Hepatocyte (in vitro differentiated cells): Measurements from ENCODE around the gene PLXNB2. TPM values are rescaled to one million over a fixed set of nuclear protein-coding genes. Genes with fewer than 3 reads are reported as not detected.

ENCODE experiments used
- DNase-seq: peaks from one replicate; pipeline ENCODE4 v3.0.0-alpha.2; 2016; ENCODE audit warnings: low spot score
- H2AFZ ChIP-seq: fragments of 200-600 bp; sonication (generic); 2 replicates; pipeline ENCODE4 v1.6.0; 2016; ENCODE audit warnings: antibody characterized with exemption, mild to moderate bottlenecking
- H3K27ac ChIP-seq: fragments of 200-600 bp; sonication (generic); 2 replicates; pipeline ENCODE4 v1.5.1; 2016; ENCODE audit warnings: mild to moderate bottlenecking
- H3K27me3 ChIP-seq: fragments of 200-600 bp; sonication (generic); 2 replicates; pipeline ENCODE4 v1.6.1; 2016
- H3K36me3 ChIP-seq: fragments of 200-600 bp; sonication (generic); replicated peaks from 2 replicates; pipeline ENCODE4 v1.5.1; 2016; ENCODE audit warnings: low read depth; ENCODE audit not compliant: insufficient read depth
- H3K4me1 ChIP-seq: fragments of 200-600 bp; sonication (generic); 2 replicates; pipeline ENCODE4 v1.5.1; 2016; ENCODE audit warnings: mild to moderate bottlenecking, moderate library complexity; ENCODE audit not compliant: insufficient read depth
- H3K4me2 ChIP-seq: fragments of 200-600 bp; sonication (generic); 2 replicates; pipeline ENCODE4 v1.6.0; 2016
- H3K4me3 ChIP-seq: fragments of 200-600 bp; sonication (generic); 2 replicates; pipeline ENCODE4 v1.5.1; 2016; ENCODE audit warnings: mild to moderate bottlenecking
- H3K79me2 ChIP-seq: fragments of 200-600 bp; sonication (generic); 2 replicates; pipeline ENCODE4 v1.6.0; 2017; ENCODE audit warnings: mild to moderate bottlenecking
- H3K9me2 ChIP-seq: fragments of 200-600 bp; sonication (generic); replicated peaks from 2 replicates; pipeline ENCODE4 v1.6.0; 2017; ENCODE audit warnings: mild to moderate bottlenecking; ENCODE audit not compliant: insufficient read depth
- H3K9me3 ChIP-seq: fragments of 200-600 bp; sonication (generic); 2 replicates; pipeline ENCODE4 v1.5.1; 2016; ENCODE audit warnings: low read depth, mild to moderate bottlenecking
- H4K20me1 ChIP-seq: fragments of 200-600 bp; sonication (generic); 2 replicates; pipeline ENCODE4 v1.6.0; 2016; ENCODE audit warnings: mild to moderate bottlenecking; ENCODE audit not compliant: insufficient read depth, poor library complexity, severe bottlenecking
- CTCF ChIP-seq: fragments of 200-600 bp; sonication (generic); IDR thresholded peaks from 2 replicates; pipeline ENCODE4 v1.5.1; 2016; ENCODE audit warnings: antibody characterized with exemption, mild to moderate bottlenecking; ENCODE audit not compliant: poor library complexity
- EZH2 ChIP-seq: fragments of 200-600 bp; sonication (generic); IDR thresholded peaks from 2 replicates; pipeline ENCODE4 v1.6.1; 2016; ENCODE audit warnings: antibody characterized with exemption, mild to moderate bottlenecking, borderline replicate concordance
- EZH2phosphoT487 ChIP-seq: fragments of 200-600 bp; sonication (generic); IDR thresholded peaks from one replicate; pipeline ENCODE4 v1.6.1; 2018; ENCODE audit warnings: antibody characterized with exemption, mild to moderate bottlenecking, low read depth, moderate library complexity; ENCODE audit not compliant: unreplicated experiment, severe bottlenecking
- WGBS: methylation state at CpG from one replicate; pipeline ENCODE4 v1.1.6; 2016; ENCODE audit warnings: low lambda C conversion rate; ENCODE audit errors: missing lambda C conversion rate; 5-methylcytosine and 5-hydroxymethylcytosine counted together
- polyA plus RNA-seq: library from polyadenylated mRNA; unstranded; fragments of >200 nt; fragmentation: Nextera tagmentation; extraction: Ambion mirVana; gene quantifications from 2 replicates; pipeline ENCODE4 v1.2.1, GENCODE V29; 2016
- total RNA-seq: library from RNA; depleted of rRNA; stranded (reverse); fragments of >200 nt; gene quantifications from 2 replicates; pipeline ENCODE4 v1.2.3, GENCODE V29; 2014

PLXNB2 gene
- total and polyA plus RNA-seq, 2 experiments from 2014 or later: 113 to 147 TPM

DNA sequence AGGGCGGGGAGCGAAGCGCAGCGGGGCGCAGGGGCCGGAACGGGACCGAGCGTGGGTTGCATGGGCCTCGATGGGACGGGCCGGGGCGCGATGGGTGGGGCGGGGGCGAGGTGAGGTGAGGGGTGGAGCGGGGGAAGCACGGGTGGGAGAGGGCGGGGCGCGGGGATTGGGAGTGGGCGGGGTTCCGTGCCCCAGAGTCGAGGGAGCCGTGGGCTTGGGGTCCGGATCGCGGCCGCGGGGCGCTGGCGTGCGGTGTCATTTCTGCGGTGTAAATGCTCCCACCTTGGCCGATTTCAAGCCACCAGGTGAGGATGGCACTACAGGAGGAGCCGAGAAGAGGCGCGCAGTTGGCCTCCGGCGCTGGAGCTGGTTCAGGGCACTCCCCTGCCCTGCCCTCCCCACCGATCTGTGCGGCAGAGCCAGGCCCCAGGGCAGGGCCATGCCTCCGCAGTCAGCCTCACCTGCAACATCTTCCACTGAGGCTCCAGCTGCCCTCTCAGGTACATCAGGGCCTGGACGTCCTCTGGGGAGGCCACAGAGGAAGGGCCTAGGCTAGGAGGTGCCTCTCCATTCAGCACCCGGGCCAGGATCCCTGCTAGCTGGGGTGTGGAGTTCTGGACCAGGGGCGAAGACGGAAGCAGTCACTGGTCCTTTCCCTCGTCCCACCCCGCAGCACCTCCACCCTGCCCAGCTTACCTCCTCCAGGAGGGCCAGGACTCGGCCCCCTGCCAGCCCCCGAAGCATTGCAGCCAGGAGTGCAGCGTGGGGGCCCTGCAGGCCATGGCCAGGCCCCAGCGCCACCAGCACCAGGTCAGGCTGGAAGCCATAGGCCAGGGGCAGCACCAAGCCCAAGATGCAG lies 62.0 kb downstream of the PLXNB2 start:
- H3K4me3 ChIP-seq: peak overlapping the region; percentile 56
- no peak for DNase-seq
- H3K27ac ChIP-seq: peak overlapping the region; percentile 98
- H4K20me1 ChIP-seq: peaks cover 15% of the 10 kb centered on the region
- H3K4me2 ChIP-seq: peak overlapping the region; percentile 95
- no peaks in the 10 kb centered on the region for H3K9me3 ChIP-seq
- TF ChIP-seq EZH2phosphoT487: no peak
- TF ChIP-seq CTCF: no peak
- TF ChIP-seq EZH2: no peak
- WGBS: 39% methylated on average over 22 of the region's 53 CpGs
- no peaks in the 10 kb centered on the region for H3K27me3 ChIP-seq
- peak overlapping the region; percentile 26 for H2AFZ ChIP-seq
- peaks cover 37% of the 10 kb centered on the region for H3K4me1 ChIP-seq
- no peaks in the 10 kb centered on the region for H3K9me2 ChIP-seq
- H3K36me3 ChIP-seq: no peaks in the 10 kb centered on the region
- peaks cover 73% of the 10 kb centered on the region for H3K79me2 ChIP-seq

DNA sequence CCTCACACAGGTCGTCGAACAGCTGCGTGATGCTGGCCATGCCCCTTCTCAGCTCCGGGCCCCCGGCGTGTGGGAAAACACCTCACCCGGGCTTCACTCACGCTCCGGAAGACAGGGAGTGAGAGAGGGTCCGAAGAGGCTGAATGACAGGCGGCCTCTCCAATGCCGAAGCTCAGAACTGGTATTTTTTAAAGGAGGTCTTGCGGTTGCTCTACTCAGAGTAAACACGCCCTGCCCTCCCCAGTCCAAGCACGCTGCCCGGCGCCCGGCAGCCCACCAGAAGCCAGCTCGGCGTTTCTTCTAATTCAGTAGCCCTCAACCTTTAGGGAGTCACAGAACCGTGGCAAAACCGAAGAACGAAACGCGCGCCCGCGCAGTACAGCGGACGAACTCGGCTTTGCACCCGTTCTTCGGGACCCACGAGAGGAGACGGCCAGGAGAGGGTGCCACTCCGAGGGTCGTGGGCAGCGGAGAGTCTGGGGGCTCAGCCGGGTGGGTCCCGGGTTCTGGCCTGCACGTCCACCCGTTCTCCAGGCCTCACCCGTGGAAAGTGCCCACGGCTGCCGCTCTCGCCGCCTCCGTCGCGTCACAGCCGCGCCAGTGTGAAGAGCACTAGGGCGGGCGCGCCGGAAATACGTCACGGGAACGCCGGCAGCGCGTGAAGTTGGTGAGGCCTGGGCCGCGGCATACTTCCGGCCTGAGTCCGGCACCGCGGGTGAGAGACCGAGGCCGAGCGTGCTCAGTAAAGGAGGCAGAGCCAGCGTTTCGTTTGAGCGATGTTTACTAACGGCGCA lies 62.8 kb downstream of the PLXNB2 start, which contains the start of gene TUBGCP6:
Gene TUBGCP6, minus strand, starts transcription at position 604 of the 794 bp plus-strand sequence. Its CDS starts 564 bp downstream, at position 40.
- WGBS: 1% methylated on average over 72 of the region's 76 CpGs
- Histone ChIP-seq H3K9me3 (no peaks in the 10 kb centered on the region), H3K27ac (peak within 1 kb of the TSS; percentile 98), H2AFZ (peak within 1 kb of the TSS; percentile 92), H3K27me3 (no peaks in the 10 kb centered on the region), H3K79me2 (peaks cover 75% of the 10 kb centered on the region), H3K4me2 (peak within 1 kb of the TSS; percentile 95), H3K36me3 (no peaks in the 10 kb centered on the region), H3K4me1 (peaks cover 29% of the 10 kb centered on the region), H4K20me1 (peaks cover 15% of the 10 kb centered on the region), H3K4me3 (peak within 1 kb of the TSS; percentile 74), H3K9me2 (no peaks in the 10 kb centered on the region)
- peak; percentile 97 for DNase-seq
- TF ChIP-seq CTCF (peak; percentile 19), EZH2 (no peak)

GRCh38 chr22:50243685-50244419 lies 63.6 kb downstream of the PLXNB2 start:
- peak overlapping the region; percentile 95 for H3K4me2 ChIP-seq
- TF ChIP-seq CTCF: no peak
- TF ChIP-seq EZH2phosphoT487: no peak
- TF ChIP-seq EZH2: no peak
- H3K9me2 ChIP-seq: no peaks in the 10 kb centered on the region
- H4K20me1 ChIP-seq: peaks cover 15% of the 10 kb centered on the region
- WGBS: 55% methylated on average over 27 of the region's 27 CpGs
- H3K4me3 ChIP-seq: peak overlapping the region; percentile 74
- H3K27ac ChIP-seq: peak overlapping the region; percentile 98
- peak overlapping the region; percentile 92 for H2AFZ ChIP-seq
- peaks cover 28% of the 10 kb centered on the region for H3K4me1 ChIP-seq
- H3K36me3 ChIP-seq: no peaks in the 10 kb centered on the region
- DNase-seq: no peak
- H3K9me3 ChIP-seq: no peaks in the 10 kb centered on the region
- no peaks in the 10 kb centered on the region for H3K27me3 ChIP-seq
- H3K79me2 ChIP-seq: peaks cover 78% of the 10 kb centered on the region
